KMS-11 (cell line): ENCODE results near the gene NSDHL.

Experiments used
- H2AFZ ChIP-seq: fragments of 200-600 bp; sonication (generic); 2 replicates; pipeline ENCODE4 v1.6.1; 2016; ENCODE audit warnings: antibody characterized with exemption, mixed run types, low read depth
- H3K27ac ChIP-seq: fragments of 200-600 bp; sonication (generic); 2 replicates; pipeline ENCODE4 v1.6.1; 2016; ENCODE audit warnings: mild to moderate bottlenecking, mixed run types
- H3K27me3 ChIP-seq: fragments of 200-600 bp; sonication (generic); 2 replicates; pipeline ENCODE4 v1.6.1; 2017; ENCODE audit warnings: mild to moderate bottlenecking, low read depth, mixed run types, moderate library complexity; ENCODE audit not compliant: insufficient read depth
- H3K36me3 ChIP-seq: fragments of 200-600 bp; sonication (generic); 2 replicates; pipeline ENCODE4 v1.6.1; 2017; ENCODE audit warnings: mild to moderate bottlenecking, mixed run types; ENCODE audit not compliant: insufficient read depth
- H3K4me1 ChIP-seq: fragments of 200-600 bp; sonication (generic); 2 replicates; pipeline ENCODE4 v1.6.1; 2016; ENCODE audit warnings: mild to moderate bottlenecking, low read depth, mixed run types; ENCODE audit not compliant: poor library complexity, severe bottlenecking
- H3K4me2 ChIP-seq: fragments of 200-600 bp; sonication (generic); 2 replicates; pipeline ENCODE4 v1.7.0; 2016; ENCODE audit warnings: mild to moderate bottlenecking, mixed run types
- H3K4me3 ChIP-seq: fragments of 200-600 bp; sonication (generic); IDR thresholded peaks from 2 replicates; pipeline ENCODE4 v1.6.1; 2017; ENCODE audit warnings: low read depth, low read length, mixed read lengths; ENCODE audit not compliant: insufficient read depth
- H3K79me2 ChIP-seq: fragments of 200-600 bp; sonication (generic); 2 replicates; pipeline ENCODE4 v1.6.1; 2016; ENCODE audit warnings: low read depth, mixed run types; ENCODE audit not compliant: insufficient read depth
- H3K9ac ChIP-seq: fragments of 200-600 bp; sonication (generic); 2 replicates; pipeline ENCODE4 v1.6.1; 2016; ENCODE audit warnings: mild to moderate bottlenecking, mixed run types
- H4K20me1 ChIP-seq: fragments of 200-600 bp; sonication (generic); 2 replicates; pipeline ENCODE4 v1.6.1; 2016; ENCODE audit warnings: mild to moderate bottlenecking, mixed run types; ENCODE audit not compliant: insufficient read depth
- CTCF ChIP-seq: fragments of 200-600 bp; sonication (generic); conservative IDR thresholded peaks from 2 replicates; pipeline ENCODE4 v1.6.1; 2017; ENCODE audit warnings: low read depth, mild to moderate bottlenecking, antibody characterized with exemption, low read length, moderate library complexity, mixed read lengths

Gene NSDHL

GRCh38 chrX:152912641-152913040 lies 81.8 kb downstream of the NSDHL start:
- no peaks in the 10 kb centered on the region for H4K20me1 ChIP-seq

GRCh38 chrX:152913346-152913745 lies 82.5 kb downstream of the NSDHL start:
- Histone ChIP-seq H3K4me1 (no peaks in the 10 kb centered on the region), H3K4me3 (no peak overlapping the region), H2AFZ (no peak overlapping the region), H3K79me2 (no peaks in the 10 kb centered on the region), H3K27me3 (no peaks in the 10 kb centered on the region), H3K27ac (no peak overlapping the region), H3K36me3 (no peaks in the 10 kb centered on the region), H3K4me2 (no peak overlapping the region), H3K9ac (no peak overlapping the region), H4K20me1 (no peaks in the 10 kb centered on the region)
- no peak for TF ChIP-seq CTCF

More at GRCh38 chrX:152912641-152913040, 81.8 kb downstream of the NSDHL start:
- H3K4me3 ChIP-seq: no peak overlapping the region
- H3K27ac ChIP-seq: no peak overlapping the region
- H2AFZ ChIP-seq: no peak overlapping the region
- no peaks in the 10 kb centered on the region for H3K4me1 ChIP-seq
- TF ChIP-seq CTCF: no peak
- no peaks in the 10 kb centered on the region for H3K79me2 ChIP-seq
- H3K4me2 ChIP-seq: no peak overlapping the region
- no peaks in the 10 kb centered on the region for H3K36me3 ChIP-seq
- H3K9ac ChIP-seq: no peak overlapping the region
- no peaks in the 10 kb centered on the region for H3K27me3 ChIP-seq

- H3K4me1 ChIP-seq: no peaks in the 10 kb centered on the region
- no peaks in the 10 kb centered on the region for H3K79me2 ChIP-seq
- no peak overlapping the region for H3K27ac ChIP-seq
- no peaks in the 10 kb centered on the region for H3K36me3 ChIP-seq
- H2AFZ ChIP-seq: no peak overlapping the region
- H3K27me3 ChIP-seq: no peaks in the 10 kb centered on the region
- H3K4me3 ChIP-seq: no peak overlapping the region
- no peak for TF ChIP-seq CTCF
- no peak overlapping the region for H3K9ac ChIP-seq
- H3K4me2 ChIP-seq: no peak overlapping the region
- no peaks in the 10 kb centered on the region for H4K20me1 ChIP-seq
These were observed 83.0 kb downstream of the NSDHL start for GRCh38 chrX:152913910-152914309.

- H3K4me2 ChIP-seq: no peak overlapping the region
- no peaks in the 10 kb centered on the region for H4K20me1 ChIP-seq
- no peak overlapping the region for H3K9ac ChIP-seq
- peak; percentile 56 for TF ChIP-seq CTCF
- H3K79me2 ChIP-seq: no peaks in the 10 kb centered on the region
- H3K4me1 ChIP-seq: no peaks in the 10 kb centered on the region
- no peak overlapping the region for H3K4me3 ChIP-seq
- no peak overlapping the region for H2AFZ ChIP-seq
- H3K27ac ChIP-seq: no peak overlapping the region
- H3K36me3 ChIP-seq: no peaks in the 10 kb centered on the region
- H3K27me3 ChIP-seq: no peaks in the 10 kb centered on the region
These were observed 84.8 kb downstream of the NSDHL start for GRCh38 chrX:152915541-152916241.
